Hepatocyte (in vitro differentiated cells): ENCODE data around the gene VPS45.

Experiments used
- EZH2 ChIP-seq: fragments of 200-600 bp; sonication (generic); IDR thresholded peaks from 2 replicates; pipeline ENCODE4 v1.6.1; 2016; ENCODE audit warnings: antibody characterized with exemption, mild to moderate bottlenecking, borderline replicate concordance
- TF ChIP-seq, protein P1 (sequence below): fragments of 200-600 bp; sonication (generic); IDR thresholded peaks from 2 replicates; pipeline ENCODE4 v1.5.1; 2016; ENCODE audit warnings: antibody characterized with exemption, mild to moderate bottlenecking; ENCODE audit not compliant: poor library complexity

DNA sequence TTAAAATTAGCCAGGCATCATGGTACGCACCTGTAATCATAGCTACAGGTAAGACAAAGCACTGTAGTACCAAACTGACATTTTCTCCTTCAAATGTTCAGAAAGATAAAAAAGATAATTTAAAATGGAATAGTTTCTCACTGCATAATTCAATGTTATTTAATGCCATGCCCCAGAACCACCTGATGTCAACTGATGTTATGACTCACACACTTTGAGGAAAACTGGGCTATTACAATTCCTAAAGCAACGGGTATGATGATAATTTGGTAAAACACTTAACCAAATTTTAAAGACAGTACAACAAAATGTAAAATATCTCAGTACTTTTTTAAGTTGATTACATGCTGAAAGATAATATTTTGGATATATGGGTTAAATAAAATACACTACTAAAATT lies 59.2 kb downstream of the VPS45 start:
- TF ChIP-seq, protein P1, sequence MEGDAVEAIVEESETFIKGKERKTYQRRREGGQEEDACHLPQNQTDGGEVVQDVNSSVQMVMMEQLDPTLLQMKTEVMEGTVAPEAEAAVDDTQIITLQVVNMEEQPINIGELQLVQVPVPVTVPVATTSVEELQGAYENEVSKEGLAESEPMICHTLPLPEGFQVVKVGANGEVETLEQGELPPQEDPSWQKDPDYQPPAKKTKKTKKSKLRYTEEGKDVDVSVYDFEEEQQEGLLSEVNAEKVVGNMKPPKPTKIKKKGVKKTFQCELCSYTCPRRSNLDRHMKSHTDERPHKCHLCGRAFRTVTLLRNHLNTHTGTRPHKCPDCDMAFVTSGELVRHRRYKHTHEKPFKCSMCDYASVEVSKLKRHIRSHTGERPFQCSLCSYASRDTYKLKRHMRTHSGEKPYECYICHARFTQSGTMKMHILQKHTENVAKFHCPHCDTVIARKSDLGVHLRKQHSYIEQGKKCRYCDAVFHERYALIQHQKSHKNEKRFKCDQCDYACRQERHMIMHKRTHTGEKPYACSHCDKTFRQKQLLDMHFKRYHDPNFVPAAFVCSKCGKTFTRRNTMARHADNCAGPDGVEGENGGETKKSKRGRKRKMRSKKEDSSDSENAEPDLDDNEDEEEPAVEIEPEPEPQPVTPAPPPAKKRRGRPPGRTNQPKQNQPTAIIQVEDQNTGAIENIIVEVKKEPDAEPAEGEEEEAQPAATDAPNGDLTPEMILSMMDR, result no peak
- no peak for TF ChIP-seq EZH2
